Panc1 (cell line): ENCODE results near the gene RSL24D1. TPM values are rescaled to one million over a fixed set of nuclear protein-coding genes. Genes with fewer than 3 reads are reported as not detected.

Experiments used
- ATAC-seq: fragments of 200-7000 bp; cut with Tn5 transposase; 2 replicates; pipeline ENCODE4 v1.9.1; 2020; ENCODE audit warnings: mild to moderate bottlenecking, moderate library complexity
- BruUV-seq: library from RNA; stranded (reverse); fragments of 400-500 nt; replicated peaks from 2 replicates; lab custom pipeline; 2021; lab: Mats Ljungman, UMichigan
- CTCF ChIA-PET: fragments of 300-600 bp; sonication (Branson Sonifier 250); formaldehyde crosslinking; loops from one replicate; lab custom pipeline; 2022; ENCODE audit warnings: antibody characterized with exemption; lab: Charles Lee
- POLR2A ChIA-PET: fragments of 300-600 bp; sonication (Branson Sonifier 250); formaldehyde crosslinking; loops from one replicate; lab custom pipeline; 2022; ENCODE audit warnings: antibody characterized with exemption; lab: Charles Lee
- DNase-seq: peaks from one replicate; pipeline ENCODE4 v3.0.0-alpha.2; 2010; ENCODE audit warnings: low read depth, low spot score
- H3K27ac ChIP-seq: 2 replicates; pipeline ENCODE4 v1.5.1; 2011; ENCODE audit warnings: mild to moderate bottlenecking, low read length, inconsistent platforms
- H3K27me3 ChIP-seq: fragments of 200-500 bp; sonication (Bioruptor generic); 2 replicates; pipeline ENCODE4 v1.6.0; 2014; ENCODE audit warnings: low read length, inconsistent platforms; ENCODE audit not compliant: control insufficient read depth, insufficient read depth
- H3K36me3 ChIP-seq: fragments of 200-500 bp; sonication (Bioruptor generic); 2 replicates; pipeline ENCODE4 v1.5.1; 2014; ENCODE audit warnings: inconsistent platforms, mild to moderate bottlenecking, low read length, moderate library complexity; ENCODE audit not compliant: control insufficient read depth, insufficient read depth
- H3K4me1 ChIP-seq: 2 replicates; pipeline ENCODE4 v1.5.1; 2011; ENCODE audit warnings: inconsistent platforms, mild to moderate bottlenecking, low read length, moderate library complexity; ENCODE audit not compliant: control insufficient read depth, insufficient read depth
- H3K4me3 ChIP-seq, 2 experiments: 2 replicates each; pipeline ENCODE4 v1.5.1; 2011 to 2012; ENCODE audit warnings: low read depth in 2 of 2, low read length in 2 of 2, mild to moderate bottlenecking in 2 of 2, inconsistent platforms in 1 of 2, moderate library complexity in 1 of 2
- H3K9me3 ChIP-seq: fragments of 200-500 bp; sonication (Bioruptor generic); 2 replicates; pipeline ENCODE4 v1.5.1; 2014; ENCODE audit warnings: low read depth, mild to moderate bottlenecking, inconsistent platforms, low read length, moderate library complexity; ENCODE audit not compliant: control insufficient read depth, insufficient read depth
- CTCF ChIP-seq: fragments of 450-650 bp; IDR thresholded peaks from 2 replicates; pipeline ENCODE4 v1.5.1; 2017; ENCODE audit warnings: mild to moderate bottlenecking
- POLR2AphosphoS5 ChIP-seq: IDR thresholded peaks from 2 replicates; pipeline ENCODE4 v1.6.1; 2012; ENCODE audit warnings: mild to moderate bottlenecking, low read depth, low read length, moderate library complexity
- SIN3A ChIP-seq: IDR thresholded peaks from 2 replicates; pipeline ENCODE4 v1.6.1; 2012; ENCODE audit warnings: low read depth, mild to moderate bottlenecking, low read length, moderate library complexity, borderline replicate concordance; ENCODE audit not compliant: insufficient read depth
- TCF7L2 ChIP-seq: IDR thresholded peaks from 2 replicates; pipeline ENCODE4 v1.6.1; 2011; ENCODE audit warnings: mild to moderate bottlenecking, low read depth, low read length, inconsistent platforms
- in situ Hi-C: cut with HindIII; loops from 2 replicates; pipeline ENCODE4 v1.10.0; 2016; ENCODE audit warnings: low sequenced_read_pairs, low pct_unique_long_range_greater_than_20kb
- intact Hi-C: fragments of 100-400 bp; cut with micrococcal nuclease; formaldehyde crosslinking; loops from one replicate; pipeline ENCODE4 v1.10.0; 2022; ENCODE audit not compliant: unreplicated experiment
- total RNA-seq: library from RNA; stranded (reverse); gene quantifications from one replicate; pipeline ENCODE4 v1.2.1, GENCODE V29; 2021; ENCODE audit not compliant: unreplicated experiment
- TF ChIP-seq, protein P1 (sequence below), 2 experiments: IDR thresholded peaks; 2 replicates each; pipeline ENCODE4 v1.6.1; 2011 to 2012; ENCODE audit warnings: low read depth in 2 of 2, control low read depth in 1 of 2, low read length in 1 of 2, mild to moderate bottlenecking in 1 of 2, moderate library complexity in 1 of 2; ENCODE audit not compliant: insufficient read depth in 1 of 2

RSL24D1 gene
- total RNA-seq, 1 experiment from 2014 or later, result 59.8 TPM

- in situ Hi-C loops, result no loop called here
- Histone ChIP-seq H3K27ac (no peak overlapping the region), H3K36me3 (no peaks in the 10 kb centered on the region), H3K4me1 (no peaks in the 10 kb centered on the region), H3K27me3 (no peaks in the 10 kb centered on the region), H3K9me3 (no peaks in the 10 kb centered on the region), H3K4me3 (no peak overlapping the region)
- no TSS peak for BruUV-seq
- ChIA-PET CTCF (interaction anchor here (0.6 kb wide), 1 partner anchor 72 kb away, joined by 7 read pairs; no protein-coding TSS in a partner anchor), POLR2A (no interaction called here)
- TF ChIP-seq TCF7L2 (no peak), POLR2AphosphoS5 (no peak), SIN3A (no peak)
- TF ChIP-seq, protein P1, sequence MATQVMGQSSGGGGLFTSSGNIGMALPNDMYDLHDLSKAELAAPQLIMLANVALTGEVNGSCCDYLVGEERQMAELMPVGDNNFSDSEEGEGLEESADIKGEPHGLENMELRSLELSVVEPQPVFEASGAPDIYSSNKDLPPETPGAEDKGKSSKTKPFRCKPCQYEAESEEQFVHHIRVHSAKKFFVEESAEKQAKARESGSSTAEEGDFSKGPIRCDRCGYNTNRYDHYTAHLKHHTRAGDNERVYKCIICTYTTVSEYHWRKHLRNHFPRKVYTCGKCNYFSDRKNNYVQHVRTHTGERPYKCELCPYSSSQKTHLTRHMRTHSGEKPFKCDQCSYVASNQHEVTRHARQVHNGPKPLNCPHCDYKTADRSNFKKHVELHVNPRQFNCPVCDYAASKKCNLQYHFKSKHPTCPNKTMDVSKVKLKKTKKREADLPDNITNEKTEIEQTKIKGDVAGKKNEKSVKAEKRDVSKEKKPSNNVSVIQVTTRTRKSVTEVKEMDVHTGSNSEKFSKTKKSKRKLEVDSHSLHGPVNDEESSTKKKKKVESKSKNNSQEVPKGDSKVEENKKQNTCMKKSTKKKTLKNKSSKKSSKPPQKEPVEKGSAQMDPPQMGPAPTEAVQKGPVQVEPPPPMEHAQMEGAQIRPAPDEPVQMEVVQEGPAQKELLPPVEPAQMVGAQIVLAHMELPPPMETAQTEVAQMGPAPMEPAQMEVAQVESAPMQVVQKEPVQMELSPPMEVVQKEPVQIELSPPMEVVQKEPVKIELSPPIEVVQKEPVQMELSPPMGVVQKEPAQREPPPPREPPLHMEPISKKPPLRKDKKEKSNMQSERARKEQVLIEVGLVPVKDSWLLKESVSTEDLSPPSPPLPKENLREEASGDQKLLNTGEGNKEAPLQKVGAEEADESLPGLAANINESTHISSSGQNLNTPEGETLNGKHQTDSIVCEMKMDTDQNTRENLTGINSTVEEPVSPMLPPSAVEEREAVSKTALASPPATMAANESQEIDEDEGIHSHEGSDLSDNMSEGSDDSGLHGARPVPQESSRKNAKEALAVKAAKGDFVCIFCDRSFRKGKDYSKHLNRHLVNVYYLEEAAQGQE (IDR thresholded peaks at IDR 0.05; ENCODE audit: insufficient read depth in 1 of 2, low read depth in 2 of 2, low read length in 1 of 2), result no peak
- no peak for ATAC-seq
- intact Hi-C loops, result no loop called here
- no peak for DNase-seq
Measured at GRCh38 chr15:55224892-55225291, 28.2 kb upstream of the RSL24D1 start.

GRCh38 chr15:55222588-55222987 is 25.8 kb upstream of the RSL24D1 start:
- Histone ChIP-seq H3K4me3 (no peak overlapping the region), H3K4me1 (no peaks in the 10 kb centered on the region), H3K27me3 (no peaks in the 10 kb centered on the region), H3K36me3 (no peaks in the 10 kb centered on the region), H3K9me3 (no peaks in the 10 kb centered on the region), H3K27ac (no peak overlapping the region)
- ATAC-seq (no peak), DNase-seq (no peak)
- TF ChIP-seq, protein P1 (IDR thresholded peaks at IDR 0.05; ENCODE audit: insufficient read depth in 1 of 2, low read depth in 2 of 2, low read length in 1 of 2), result no peak
- TF ChIP-seq SIN3A (no peak), CTCF (no peak), TCF7L2 (no peak), POLR2AphosphoS5 (no peak)
- in situ Hi-C loops, result no loop called here
- BruUV-seq, result no TSS peak
- ChIA-PET POLR2A (no interaction called here), CTCF (no interaction called here)
- intact Hi-C loops, result no loop called here
